OCI-LY7 (cell line): Measurements from ENCODE around the gene GNS. TPM values are rescaled to one million over a fixed set of nuclear protein-coding genes. Genes with fewer than 3 reads are reported as not detected.

Experiments used
- BruUV-seq: library from RNA; stranded (reverse); fragments of 400-500 nt; replicated peaks from 2 replicates; lab custom pipeline; 2021; lab: Mats Ljungman, UMichigan
- CTCF ChIA-PET: fragments of 300-600 bp; sonication (Branson Sonifier 250); formaldehyde crosslinking; loops from one replicate; lab custom pipeline; 2022; ENCODE audit warnings: antibody characterized with exemption; ENCODE audit not compliant: unreplicated experiment; lab: Charles Lee
- POLR2A ChIA-PET: fragments of 300-600 bp; sonication (Branson Sonifier 250); formaldehyde crosslinking; loops from one replicate; lab custom pipeline; 2022; ENCODE audit warnings: antibody characterized with exemption; lab: Charles Lee
- DNase-seq: peaks from one replicate; pipeline ENCODE4 v3.0.0-alpha.2; 2015; ENCODE audit warnings: low spot score
- H2AFZ ChIP-seq: fragments of 200-600 bp; sonication (generic), shearing (Covaris generic); 2 replicates; pipeline ENCODE4 v1.6.1; 2014; ENCODE audit warnings: mild to moderate bottlenecking, antibody characterized with exemption, low read length, moderate library complexity
- H3K27ac ChIP-seq: fragments of 200-600 bp; sonication (generic); 2 replicates; pipeline ENCODE4 v1.5.1; 2014; ENCODE audit warnings: mixed run types, low read depth, mild to moderate bottlenecking, moderate library complexity, low read length, inconsistent platforms; ENCODE audit not compliant: poor library complexity, severe bottlenecking
- H3K36me3 ChIP-seq: fragments of 200-600 bp; sonication (generic); 2 replicates; pipeline ENCODE4 v1.6.1; 2014; ENCODE audit warnings: mild to moderate bottlenecking, antibody characterized with exemption, low read length, moderate library complexity, mixed read lengths; ENCODE audit not compliant: insufficient read depth
- H3K4me1 ChIP-seq: fragments of 200-600 bp; sonication (generic); 2 replicates; pipeline ENCODE4 v1.5.1; 2014; ENCODE audit warnings: mild to moderate bottlenecking, low read length; ENCODE audit not compliant: insufficient read depth, poor library complexity, severe bottlenecking
- H3K4me2 ChIP-seq: fragments of 200-600 bp; sonication (generic); 2 replicates; pipeline ENCODE4 v1.6.1; 2014; ENCODE audit warnings: mild to moderate bottlenecking, low read length
- H3K4me3 ChIP-seq: fragments of 200-600 bp; sonication (generic); 2 replicates; pipeline ENCODE4 v1.5.1; 2014; ENCODE audit warnings: mild to moderate bottlenecking, low read depth, low read length; ENCODE audit not compliant: poor library complexity, severe bottlenecking
- H3K79me2 ChIP-seq: fragments of 200-600 bp; sonication (generic); 2 replicates; pipeline ENCODE4 v1.6.1; 2016; ENCODE audit warnings: low read depth, mild to moderate bottlenecking, low read length, moderate library complexity, mixed read lengths; ENCODE audit not compliant: insufficient read depth
- H3K9me2 ChIP-seq: fragments of 200-600 bp; sonication (generic); 2 replicates; pipeline ENCODE4 v1.6.1; 2016; ENCODE audit warnings: mild to moderate bottlenecking, low read length, mixed read lengths; ENCODE audit not compliant: insufficient read depth
- H3K9me3 ChIP-seq: fragments of 200-600 bp; sonication (generic); 2 replicates; pipeline ENCODE4 v1.6.1; 2014; ENCODE audit warnings: mild to moderate bottlenecking, mixed run types, low read length, mixed read lengths
- H4K20me1 ChIP-seq: fragments of 200-600 bp; sonication (generic); 2 replicates; pipeline ENCODE4 v1.6.1; 2014; ENCODE audit warnings: mild to moderate bottlenecking, antibody characterized with exemption, low read length, moderate library complexity, mixed read lengths; ENCODE audit not compliant: insufficient read depth
- EZH2phosphoT487 ChIP-seq: fragments of 200-600 bp; sonication (generic); IDR thresholded peaks from 2 replicates; pipeline ENCODE4 v1.6.1; 2018; ENCODE audit warnings: low read depth, borderline replicate concordance, mild to moderate bottlenecking, mixed run types, antibody characterized with exemption, low read length, moderate library complexity, mixed read lengths
- intact Hi-C: fragments of 100-400 bp; cut with micrococcal nuclease; formaldehyde crosslinking; loops from one replicate; pipeline ENCODE4 v1.10.0; 2022; ENCODE audit not compliant: unreplicated experiment
- total RNA-seq, 2 experiments: library from RNA; depleted of rRNA in 1 of 2; stranded (reverse); fragments of >200 nt in 1 of 2; shearing (Covaris generic) in 1 of 2; gene quantifications; 2 replicates each; pipeline ENCODE4 v1.2.3, GENCODE V29; 2014 to 2022
- TF ChIP-seq, protein P1 (sequence below): fragments of 200-600 bp; sonication (generic); conservative IDR thresholded peaks from 2 replicates; pipeline ENCODE4 v1.5.1; 2014; ENCODE audit warnings: mild to moderate bottlenecking, antibody characterized with exemption, low read length, moderate library complexity, mixed read lengths

Gene GNS
- total RNA-seq, 2 experiments from 2014 or later = 8.0 to 16.0 TPM

DNA sequence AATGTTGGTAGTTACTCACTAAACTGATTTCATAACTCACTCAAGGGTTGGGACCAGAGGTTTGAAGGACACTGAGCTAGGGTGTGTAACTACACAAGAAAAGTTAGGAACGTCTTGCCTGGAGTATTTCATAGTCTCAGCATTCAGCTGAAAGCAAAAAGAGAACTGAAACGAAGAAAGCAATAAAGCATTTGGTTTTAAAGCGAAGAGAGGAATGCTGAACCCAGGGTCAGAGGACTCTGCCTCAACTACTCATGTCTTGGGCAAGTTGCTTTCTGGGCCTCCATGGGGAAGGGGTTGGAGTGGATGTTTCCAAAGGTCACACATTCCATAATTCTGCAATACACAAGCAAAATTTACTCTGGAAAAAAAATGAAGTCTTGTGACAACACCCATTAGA is 1.4 kb downstream of the GNS start:
- no peaks in the 10 kb centered on the region for H3K9me2 ChIP-seq
- ChIA-PET POLR2A (interaction anchor here (0.8 to 0.9 kb wide), 2 partner anchors 11 to 265 kb away, joined by 3 to 7 read pairs; no protein-coding TSS in a partner anchor), CTCF (no interaction called here)
- H2AFZ ChIP-seq = no peak overlapping the region
- TF ChIP-seq, protein P1, sequence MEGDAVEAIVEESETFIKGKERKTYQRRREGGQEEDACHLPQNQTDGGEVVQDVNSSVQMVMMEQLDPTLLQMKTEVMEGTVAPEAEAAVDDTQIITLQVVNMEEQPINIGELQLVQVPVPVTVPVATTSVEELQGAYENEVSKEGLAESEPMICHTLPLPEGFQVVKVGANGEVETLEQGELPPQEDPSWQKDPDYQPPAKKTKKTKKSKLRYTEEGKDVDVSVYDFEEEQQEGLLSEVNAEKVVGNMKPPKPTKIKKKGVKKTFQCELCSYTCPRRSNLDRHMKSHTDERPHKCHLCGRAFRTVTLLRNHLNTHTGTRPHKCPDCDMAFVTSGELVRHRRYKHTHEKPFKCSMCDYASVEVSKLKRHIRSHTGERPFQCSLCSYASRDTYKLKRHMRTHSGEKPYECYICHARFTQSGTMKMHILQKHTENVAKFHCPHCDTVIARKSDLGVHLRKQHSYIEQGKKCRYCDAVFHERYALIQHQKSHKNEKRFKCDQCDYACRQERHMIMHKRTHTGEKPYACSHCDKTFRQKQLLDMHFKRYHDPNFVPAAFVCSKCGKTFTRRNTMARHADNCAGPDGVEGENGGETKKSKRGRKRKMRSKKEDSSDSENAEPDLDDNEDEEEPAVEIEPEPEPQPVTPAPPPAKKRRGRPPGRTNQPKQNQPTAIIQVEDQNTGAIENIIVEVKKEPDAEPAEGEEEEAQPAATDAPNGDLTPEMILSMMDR = no peak
- no peak for TF ChIP-seq EZH2phosphoT487
- peaks cover 18% of the 10 kb centered on the region for H3K4me1 ChIP-seq
- H3K4me3 ChIP-seq = peak overlapping the region; percentile 7
- intact Hi-C loops = loop anchor here (2.0 kb wide), 1 partner anchor 147 kb away; the partner anchor contains the start of gene RASSF3
- H4K20me1 ChIP-seq = no peaks in the 10 kb centered on the region
- peak overlapping the region; percentile 55 for H3K4me2 ChIP-seq
- H3K79me2 ChIP-seq = peaks cover 4% of the 10 kb centered on the region; the same call in 1 of the 2 replicates
- DNase-seq = no peak
- no peak overlapping the region for H3K27ac ChIP-seq
- TSS peak; percentile 48 for BruUV-seq
- no peaks in the 10 kb centered on the region for H3K36me3 ChIP-seq
- no peaks in the 10 kb centered on the region for H3K9me3 ChIP-seq

DNA sequence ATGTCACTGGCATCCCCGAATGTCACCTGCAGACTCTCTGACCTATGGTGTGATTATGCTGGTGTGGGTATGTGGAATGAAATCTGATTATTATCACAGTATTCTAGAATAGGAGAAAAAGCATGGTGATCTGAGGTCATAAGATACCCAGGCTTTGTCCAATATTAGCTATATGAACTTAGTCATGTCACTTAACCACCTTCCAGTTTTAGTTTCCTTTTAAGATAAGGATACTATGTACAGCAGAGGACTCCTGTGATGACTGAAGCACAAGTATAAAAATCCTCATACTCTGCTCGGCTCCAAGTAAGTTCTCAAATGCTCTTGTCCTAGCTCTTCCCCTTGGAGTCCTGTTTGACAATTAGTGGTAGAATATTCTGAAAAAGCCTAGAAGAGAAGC is 2.8 kb downstream of the GNS start:
- H4K20me1 ChIP-seq = no peaks in the 10 kb centered on the region
- no peaks in the 10 kb centered on the region for H3K9me3 ChIP-seq
- CTCF ChIA-PET = no interaction called here
- no peak overlapping the region for H3K4me2 ChIP-seq
- DNase-seq = no peak
- H3K4me3 ChIP-seq = no peak overlapping the region
- no peak overlapping the region for H2AFZ ChIP-seq
- POLR2A ChIA-PET = interaction anchor here (1.1 to 2.0 kb wide), 3 partner anchors 11 to 146 kb away, joined by 3 to 9 read pairs (median 5); no protein-coding TSS in a partner anchor
- H3K27ac ChIP-seq = no peak overlapping the region
- intact Hi-C loops = no loop called here
- TF ChIP-seq EZH2phosphoT487 = no peak
- TF ChIP-seq, protein P1 = no peak
- peaks cover 4% of the 10 kb centered on the region; the same call in 1 of the 2 replicates for H3K79me2 ChIP-seq
- H3K36me3 ChIP-seq = 0 out of 2 replicates have a peak, but pooled peaks cover 4% of the 10 kb centered on the region
- no TSS peak for BruUV-seq
- H3K4me1 ChIP-seq = peaks cover 18% of the 10 kb centered on the region
- no peaks in the 10 kb centered on the region for H3K9me2 ChIP-seq

DNA sequence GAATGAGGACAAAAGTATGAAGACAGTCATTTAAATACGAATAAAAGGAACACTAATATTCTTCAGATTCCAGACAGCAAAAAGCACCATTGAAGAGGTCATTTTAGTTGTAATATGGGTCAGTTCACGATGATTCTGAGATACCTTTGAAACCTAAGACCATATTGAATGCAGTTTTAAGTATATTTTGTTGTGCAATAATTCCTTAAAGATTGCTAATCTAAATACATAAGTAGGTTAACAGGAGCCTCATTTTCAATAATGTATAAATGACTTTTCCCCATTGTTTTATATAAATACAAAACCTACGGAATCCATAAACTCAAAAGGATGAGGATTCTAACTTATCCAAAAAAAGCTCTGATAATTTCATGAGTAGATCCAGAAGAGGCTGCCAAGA is 5.8 kb downstream of the GNS start:
- Histone ChIP-seq H3K36me3 (peaks cover 21% of the 10 kb centered on the region), H3K9me2 (no peaks in the 10 kb centered on the region), H4K20me1 (no peaks in the 10 kb centered on the region), H3K9me3 (no peaks in the 10 kb centered on the region), H3K4me1 (peaks cover 8% of the 10 kb centered on the region), H3K79me2 (no peaks in the 10 kb centered on the region; the same call in 1 of the 2 replicates), H2AFZ (no peak overlapping the region), H3K27ac (no peak overlapping the region), H3K4me3 (no peak overlapping the region), H3K4me2 (no peak overlapping the region)
- ChIA-PET CTCF (no interaction called here), POLR2A (interaction anchor here (0.9 kb wide), 1 partner anchor 9 kb away, joined by 4 read pairs; no protein-coding TSS in a partner anchor)
- no peak for DNase-seq
- intact Hi-C loops = no loop called here
- TF ChIP-seq, protein P1 = no peak
- no peak for TF ChIP-seq EZH2phosphoT487
- BruUV-seq = no TSS peak
